BJ (cell line): ENCODE measurements around the gene IZUMO4. TPM values are rescaled to one million over a fixed set of nuclear protein-coding genes. Genes with fewer than 3 reads are reported as not detected.

Experiments used
- CTCF ChIA-PET: fragments of 350-600 bp; formaldehyde crosslinking; extraction: SDS; loops from one replicate; lab custom pipeline; 2021; ENCODE audit warnings: antibody characterized with exemption, inconsistent platforms; lab: Yijun Ruan, JAX
- POLR2A ChIA-PET: fragments of 300-600 bp; sonication (Branson Sonifier 250); formaldehyde crosslinking; extraction: SDS; loops from one replicate; lab custom pipeline; 2021; ENCODE audit warnings: antibody characterized with exemption; lab: Charles Lee
- DNase-seq: peaks from one replicate; pipeline ENCODE4 v3.0.0-alpha.2; 2011; ENCODE audit warnings: low read depth
- H3K27me3 ChIP-seq: 2 replicates; pipeline ENCODE4 v1.6.0; 2011; ENCODE audit warnings: low read length; ENCODE audit not compliant: control insufficient read depth, insufficient read depth
- H3K36me3 ChIP-seq: 2 replicates; pipeline ENCODE4 v1.5.1; 2011; ENCODE audit warnings: low read length; ENCODE audit not compliant: control insufficient read depth, insufficient read depth
- H3K4me3 ChIP-seq: 2 replicates; pipeline ENCODE4 v1.5.1; 2011; ENCODE audit warnings: low read depth, mild to moderate bottlenecking, control low read depth, low read length
- CTCF ChIP-seq: IDR thresholded peaks from 2 replicates; pipeline ENCODE4 v1.5.1; 2011; ENCODE audit warnings: low read depth, mild to moderate bottlenecking, control low read depth, inconsistent platforms, low read length, moderate library complexity; ENCODE audit not compliant: insufficient read depth
- polyA plus RNA-seq: library from polyadenylated mRNA; depleted of rRNA; stranded (reverse); fragments of >200 nt; gene quantifications from 2 replicates; pipeline ENCODE4 v1.2.3, GENCODE V29; 2011

The IZUMO4 gene
- polyA plus RNA-seq, 1 experiment, result 1.3 TPM

GRCh38 chr19:2060884-2061494, 35.7 kb upstream of the IZUMO4 start:
- H3K27me3 ChIP-seq, result no peaks in the 10 kb centered on the region
- CTCF ChIA-PET, result interaction anchor here (0.6 to 2.6 kb wide), 3 partner anchors 35 to 55 kb away, joined by 3 to 16 read pairs (median 4); no protein-coding TSS in a partner anchor
- DNase-seq, result no peak
- TF ChIP-seq CTCF, result no peak
- POLR2A ChIA-PET, result no interaction called here
- no peaks in the 10 kb centered on the region for H3K36me3 ChIP-seq
- peak overlapping the region; percentile 41 for H3K4me3 ChIP-seq

GRCh38 chr19:2061495-2062388, 35.0 kb upstream of the IZUMO4 start:
- ChIA-PET POLR2A (interaction anchor here (0.5 kb wide), 1 partner anchor 19 kb away, joined by 19 read pairs; no protein-coding TSS in a partner anchor), CTCF (interaction anchor here (0.6 to 2.6 kb wide), 3 partner anchors 36 to 56 kb away, joined by 3 to 16 read pairs (median 4); no protein-coding TSS in a partner anchor)
- Histone ChIP-seq H3K36me3 (no peaks in the 10 kb centered on the region), H3K4me3 (peak overlapping the region; percentile 44), H3K27me3 (no peaks in the 10 kb centered on the region)
- peak; percentile 78 for DNase-seq
- no peak for TF ChIP-seq CTCF

- CTCF ChIA-PET, result interaction anchor here (0.6 to 2.6 kb wide), 2 partner anchors 42 to 65 kb away, joined by 3 to 16 read pairs; no protein-coding TSS in a partner anchor
- H3K27me3 ChIP-seq, result no peaks in the 10 kb centered on the region
- no peaks in the 10 kb centered on the region for H3K36me3 ChIP-seq
- POLR2A ChIA-PET, result interaction anchor here (0.5 kb wide), 1 partner anchor 20 kb away, joined by 19 read pairs; no protein-coding TSS in a partner anchor
- no peak for TF ChIP-seq CTCF
- H3K4me3 ChIP-seq, result no peak overlapping the region
- no peak for DNase-seq
These were observed 34.4 kb upstream of the IZUMO4 start for GRCh38 chr19:2062389-2062729.

GRCh38 chr19:2062770-2063169, 33.9 kb upstream of the IZUMO4 start:
- no peak for TF ChIP-seq CTCF
- ChIA-PET POLR2A (no interaction called here), CTCF (interaction anchor here (0.6 to 2.6 kb wide), 2 partner anchors 43 to 66 kb away, joined by 3 to 16 read pairs; no protein-coding TSS in a partner anchor)
- H3K36me3 ChIP-seq, result no peaks in the 10 kb centered on the region
- no peaks in the 10 kb centered on the region for H3K27me3 ChIP-seq
- DNase-seq, result no peak
- H3K4me3 ChIP-seq, result no peak overlapping the region

GRCh38 chr19:2063824-2064223, 32.9 kb upstream of the IZUMO4 start:
- DNase-seq, result no peak
- no peaks in the 10 kb centered on the region for H3K36me3 ChIP-seq
- H3K27me3 ChIP-seq, result no peaks in the 10 kb centered on the region
- POLR2A ChIA-PET, result no interaction called here
- CTCF ChIA-PET, result interaction anchor here (2.6 kb wide), 1 partner anchor 44 kb away, joined by 16 read pairs; no protein-coding TSS in a partner anchor
- H3K4me3 ChIP-seq, result no peak overlapping the region
- TF ChIP-seq CTCF, result no peak
